NCI-H2196 treated with DMSO at 0.1 percent for 48 hours (cell line): Measurements from ENCODE around the gene IL12RB1.
"Not testable (repeated sequence)": the region's sequence is repeated elsewhere in the genome, so short reads cannot be mapped to it uniquely, and the experiment has no call there.

ENCODE experiments used
- DNase-seq: peaks from one replicate; lab custom pipeline; 2025; ENCODE audit not compliant: unreplicated experiment; lab: John Stamatoyannopoulos, UW

IL12RB1 gene

DNA sequence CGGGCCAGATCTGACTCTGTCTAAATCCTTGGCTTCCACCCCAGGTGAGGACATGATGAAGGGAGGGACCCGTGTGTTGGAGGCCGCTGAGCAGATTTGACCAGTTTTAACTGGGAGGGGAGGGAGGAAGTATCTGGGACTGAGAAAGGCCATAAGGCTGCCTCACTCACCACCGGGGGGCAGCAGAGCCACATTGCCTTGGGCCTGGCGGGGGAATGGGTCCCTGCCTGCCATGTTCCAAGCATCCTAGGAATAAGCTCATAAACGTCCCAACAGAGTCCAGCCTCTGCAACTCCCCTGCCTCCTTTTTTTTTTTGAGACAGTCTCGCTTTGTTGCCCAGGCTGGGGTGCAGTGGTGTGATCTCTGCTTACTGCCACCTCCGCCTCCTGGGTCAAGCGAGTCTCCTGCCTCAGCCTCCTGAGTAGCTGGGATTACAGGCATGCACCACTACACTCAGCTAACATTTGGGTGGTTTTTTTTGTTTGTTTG, 26.3 kb upstream of the IL12RB1 start:
- peak; percentile 72 for DNase-seq

DNA sequence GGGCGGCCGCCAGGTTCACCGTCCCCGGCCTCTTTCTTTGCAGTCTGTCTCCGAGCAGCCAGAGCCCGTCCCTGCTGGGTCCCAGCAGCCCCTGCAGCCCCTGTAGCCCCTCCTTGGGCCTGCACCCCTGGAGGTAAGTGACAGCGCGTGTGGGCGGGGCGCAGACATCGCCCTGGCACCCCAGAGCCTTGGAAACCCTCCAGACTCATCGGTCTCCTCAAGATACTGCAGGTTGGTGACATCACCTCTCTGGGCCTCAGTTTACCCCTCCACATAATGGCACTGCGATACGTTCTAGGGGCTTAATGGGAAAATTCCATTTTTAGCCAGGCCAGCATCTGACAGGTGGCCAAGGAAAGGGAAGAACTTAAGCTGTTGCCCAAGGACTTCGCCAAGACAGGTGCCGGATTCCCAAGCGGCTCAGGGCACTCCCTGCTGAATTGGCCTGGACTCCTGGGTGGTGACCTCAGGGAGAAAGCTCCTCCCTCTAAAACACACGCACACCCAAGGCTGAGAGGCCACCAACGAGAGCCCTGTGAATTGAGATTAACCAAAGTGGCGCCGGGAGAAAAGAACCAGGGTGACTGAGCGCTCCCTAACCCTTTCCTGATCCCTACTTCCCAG, 24.0 kb upstream of the IL12RB1 start:
- DNase-seq: no peak

DNA sequence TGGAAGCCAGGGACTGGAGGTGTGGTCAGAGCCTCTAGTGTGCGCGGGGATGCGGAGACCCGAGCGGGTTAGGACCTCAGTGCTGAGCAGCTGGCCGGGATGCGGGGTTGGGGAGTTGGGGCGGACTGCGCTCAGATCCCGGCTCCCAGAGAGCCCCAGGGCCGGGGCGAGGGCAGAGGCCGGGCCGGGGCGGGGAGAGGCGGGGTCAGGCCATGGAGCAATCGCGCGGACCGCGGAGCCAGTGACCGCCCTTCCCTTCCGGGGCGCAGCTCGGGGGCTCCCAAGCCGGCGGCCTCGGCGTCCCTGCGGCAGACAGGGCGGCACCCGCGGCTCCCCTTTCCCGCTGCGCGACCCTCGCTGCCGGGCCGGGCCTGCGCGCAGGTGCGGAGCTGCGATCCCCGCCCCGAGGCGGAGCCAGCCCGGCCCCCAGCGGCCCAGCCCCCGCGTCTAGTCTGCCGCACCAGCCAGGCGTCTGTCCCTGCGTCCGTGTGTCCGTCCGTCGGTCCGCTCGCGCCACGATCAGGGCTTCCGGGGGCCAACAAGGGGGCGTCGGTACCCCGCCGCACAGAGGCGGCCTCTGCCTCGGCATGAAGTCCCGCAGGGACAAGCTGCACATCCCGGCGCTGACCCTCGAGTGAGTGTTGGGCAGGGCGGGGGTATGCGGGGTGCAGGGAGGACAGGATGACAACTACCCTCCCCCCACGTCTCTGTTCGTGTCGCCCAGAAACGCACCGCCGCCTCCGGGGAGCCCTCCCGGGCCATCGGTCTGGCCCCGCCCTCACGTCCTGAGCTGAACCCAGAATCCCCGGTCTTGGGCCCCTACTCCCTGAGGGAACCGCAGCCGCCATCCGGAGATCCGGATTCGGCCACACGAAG, 23.2 kb upstream of the IL12RB1 start:
- no peak for DNase-seq

DNA sequence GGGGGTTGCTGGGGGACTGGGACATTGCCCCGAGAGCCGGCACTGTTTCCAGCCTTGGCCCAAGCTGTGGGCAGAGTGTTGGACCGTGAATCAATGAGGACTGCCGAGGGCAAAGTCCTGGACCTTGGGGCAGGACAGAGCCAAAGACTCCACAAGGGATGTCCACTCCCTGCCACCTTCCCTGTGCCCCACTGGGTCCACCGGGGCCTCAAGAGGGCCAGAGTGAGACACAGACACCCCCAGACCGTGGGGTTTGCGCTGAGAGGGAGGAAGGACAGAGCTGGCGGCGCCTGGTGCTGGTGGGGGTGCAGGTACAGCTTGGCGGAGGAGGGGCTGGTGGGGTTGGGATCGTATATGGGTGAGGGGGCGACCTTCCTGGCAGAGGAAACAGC, 22.6 kb upstream of the IL12RB1 start:
- DNase-seq: no peak

DNA sequence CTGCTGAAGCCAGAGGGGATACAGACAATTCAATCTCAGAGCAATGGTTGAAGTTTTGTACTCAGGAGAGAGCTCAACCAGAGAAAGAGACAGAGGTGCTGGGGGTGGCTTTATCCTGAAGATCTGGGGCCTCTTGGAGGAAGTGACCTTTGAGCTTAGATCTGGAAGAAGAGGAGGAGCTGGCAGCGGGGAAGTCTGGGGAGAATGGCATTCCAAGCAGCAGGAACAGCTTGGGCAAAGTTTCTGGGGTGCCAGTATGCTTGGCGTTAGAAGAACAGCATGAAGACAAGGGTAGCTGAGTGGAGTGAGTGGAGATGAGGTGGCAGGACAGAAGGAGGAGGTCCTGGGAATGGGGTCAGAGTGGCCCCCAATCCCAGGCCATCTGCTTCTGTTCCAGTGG, 22.2 kb upstream of the IL12RB1 start:
- DNase-seq: no peak

DNA sequence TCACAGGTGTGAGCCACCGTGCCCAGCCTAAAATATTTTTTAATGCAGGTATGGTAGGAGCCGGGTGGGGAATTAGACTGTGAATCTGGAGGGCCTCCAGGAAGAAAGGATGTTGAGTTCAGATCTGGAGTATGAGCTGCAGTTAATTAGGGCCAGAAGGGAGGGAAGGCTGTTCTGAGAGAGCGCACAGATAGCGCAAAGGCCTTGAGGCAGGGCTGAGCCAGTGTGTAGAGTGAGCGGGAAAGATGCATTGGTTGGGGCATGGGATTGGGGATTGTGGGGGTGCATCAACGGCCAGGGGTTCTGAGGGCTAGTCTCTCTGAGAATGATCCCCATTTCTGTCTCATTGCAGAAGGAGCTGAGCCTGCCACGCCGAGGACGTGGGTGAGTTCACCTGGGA, 20.5 kb upstream of the IL12RB1 start:
- no peak for DNase-seq

DNA sequence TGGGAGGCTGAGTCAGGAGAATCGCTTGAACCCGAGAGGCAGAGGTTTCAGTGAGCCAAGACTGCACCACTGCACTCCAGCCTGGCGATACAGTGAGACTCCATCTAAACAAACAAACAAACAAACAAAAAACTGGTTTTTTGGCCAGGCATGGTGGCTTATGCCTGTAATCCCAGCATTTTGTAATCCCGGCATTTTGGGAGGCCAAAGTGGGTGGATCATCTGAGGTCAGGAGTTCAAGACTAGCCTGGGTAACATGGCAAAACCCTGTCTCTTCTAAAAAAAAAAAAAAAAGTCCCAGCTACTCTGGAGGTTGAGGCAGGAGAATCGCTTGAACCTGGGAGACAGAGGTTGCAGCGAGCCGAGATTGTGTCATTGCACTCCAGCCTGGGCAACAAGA, 18.5 kb upstream of the IL12RB1 start:
- DNase-seq: not testable (repeated sequence)

DNA sequence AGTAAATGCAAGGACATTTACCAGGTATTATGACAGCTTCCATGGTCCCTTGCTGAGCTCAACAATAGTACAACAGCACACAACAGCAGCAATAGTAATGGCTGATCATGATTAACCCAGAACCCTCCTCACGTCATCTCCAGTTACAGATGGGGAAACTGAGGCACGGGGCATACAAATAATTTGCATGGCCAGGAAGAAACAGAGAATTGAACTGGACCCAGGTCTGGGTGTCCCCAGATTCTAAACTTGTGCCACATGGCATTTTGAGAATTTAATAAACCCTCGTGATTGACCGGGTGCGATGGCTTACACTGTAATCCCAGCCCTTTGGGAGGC, 18.0 kb upstream of the IL12RB1 start:
- DNase-seq: no peak

DNA sequence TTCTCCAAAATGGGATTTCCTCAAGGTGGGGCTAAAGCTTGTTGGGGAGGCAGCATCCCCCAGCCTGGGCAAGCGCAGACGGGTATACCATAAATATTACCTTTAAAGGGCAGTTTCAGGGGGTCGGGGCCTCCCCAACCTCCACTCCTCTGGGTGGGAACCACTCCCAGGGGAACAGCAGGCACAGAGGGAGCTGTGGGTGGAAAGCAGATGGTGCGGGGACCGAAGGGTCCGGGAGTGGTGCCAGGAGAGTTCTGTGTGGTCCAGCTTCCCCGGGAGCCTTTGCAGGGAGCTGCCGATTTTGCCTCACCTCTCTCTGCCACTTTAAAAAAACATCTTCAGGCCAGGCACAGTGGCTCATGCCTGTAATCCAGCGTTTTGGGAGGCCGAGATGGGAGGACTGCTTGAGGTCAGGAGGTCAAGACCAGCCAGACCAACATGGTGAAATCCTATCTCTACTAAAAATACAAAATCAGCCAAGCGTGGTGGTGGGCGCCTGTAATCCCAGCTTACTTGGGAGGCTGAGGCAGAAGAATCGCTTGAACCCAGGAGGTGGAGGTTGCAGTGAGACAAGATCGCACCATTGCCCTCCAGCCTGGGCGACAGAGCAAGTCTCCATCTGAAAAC, 16.3 kb upstream of the IL12RB1 start:
- DNase-seq: no peak

DNA sequence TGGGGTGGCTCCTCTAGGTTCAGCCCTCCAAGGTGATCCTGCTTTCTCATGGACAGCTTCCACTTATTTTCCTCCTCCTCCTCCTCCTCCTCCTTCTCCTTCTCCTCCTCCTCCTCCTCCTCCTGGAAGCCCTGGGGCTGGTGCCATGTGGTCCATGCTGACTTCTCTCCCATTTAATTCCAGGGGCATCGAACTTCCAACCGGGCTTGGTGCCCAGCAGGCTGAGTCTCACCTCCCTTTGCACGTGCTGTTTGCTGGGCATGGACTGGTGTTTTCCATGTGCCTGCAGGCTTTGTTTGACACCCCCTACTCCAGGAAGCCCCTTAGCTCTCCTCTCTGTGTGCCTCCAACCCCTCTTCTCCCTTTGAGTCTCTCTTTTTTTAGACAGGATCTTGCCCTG, 14.5 kb upstream of the IL12RB1 start:
- DNase-seq: no peak

DNA sequence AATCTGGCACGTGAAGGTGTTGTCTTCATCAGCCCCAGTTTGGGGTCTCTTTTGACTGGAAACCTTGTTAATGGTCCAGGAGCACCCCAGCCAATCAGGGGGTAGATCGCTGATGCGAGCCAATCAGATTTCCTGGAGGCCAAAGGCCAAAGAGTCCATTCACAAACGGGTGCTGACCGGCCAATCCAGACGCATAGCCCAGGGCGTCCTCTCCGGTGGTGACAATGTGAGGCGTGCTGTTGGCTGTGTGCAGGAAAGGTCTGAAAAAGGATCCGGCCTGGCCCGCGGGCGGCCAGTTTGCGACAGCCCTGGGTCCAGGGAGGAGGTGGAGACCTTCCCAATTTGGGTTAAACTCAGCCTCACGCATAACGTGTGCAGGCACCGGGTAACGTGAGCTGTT, 14.0 kb upstream of the IL12RB1 start:
- no peak for DNase-seq

DNA sequence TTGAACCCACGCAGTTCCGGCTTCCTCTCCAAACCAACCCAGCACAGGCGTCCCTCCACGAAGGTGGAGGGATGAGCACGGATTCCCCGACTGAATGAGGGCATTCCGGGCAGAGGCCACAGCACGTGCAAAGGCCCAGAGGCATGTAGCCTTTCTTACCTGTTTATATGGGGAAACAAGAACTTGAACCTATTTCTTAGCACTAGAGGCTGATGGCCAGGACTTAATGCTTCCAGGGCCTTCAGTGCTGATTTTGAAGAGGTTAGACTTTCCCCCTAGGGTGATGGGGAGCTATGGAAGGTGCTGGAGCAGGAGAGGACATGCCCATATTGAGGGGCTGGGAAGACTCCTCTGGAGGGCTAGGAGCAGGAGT, 12.9 kb upstream of the IL12RB1 start:
- DNase-seq: no peak

DNA sequence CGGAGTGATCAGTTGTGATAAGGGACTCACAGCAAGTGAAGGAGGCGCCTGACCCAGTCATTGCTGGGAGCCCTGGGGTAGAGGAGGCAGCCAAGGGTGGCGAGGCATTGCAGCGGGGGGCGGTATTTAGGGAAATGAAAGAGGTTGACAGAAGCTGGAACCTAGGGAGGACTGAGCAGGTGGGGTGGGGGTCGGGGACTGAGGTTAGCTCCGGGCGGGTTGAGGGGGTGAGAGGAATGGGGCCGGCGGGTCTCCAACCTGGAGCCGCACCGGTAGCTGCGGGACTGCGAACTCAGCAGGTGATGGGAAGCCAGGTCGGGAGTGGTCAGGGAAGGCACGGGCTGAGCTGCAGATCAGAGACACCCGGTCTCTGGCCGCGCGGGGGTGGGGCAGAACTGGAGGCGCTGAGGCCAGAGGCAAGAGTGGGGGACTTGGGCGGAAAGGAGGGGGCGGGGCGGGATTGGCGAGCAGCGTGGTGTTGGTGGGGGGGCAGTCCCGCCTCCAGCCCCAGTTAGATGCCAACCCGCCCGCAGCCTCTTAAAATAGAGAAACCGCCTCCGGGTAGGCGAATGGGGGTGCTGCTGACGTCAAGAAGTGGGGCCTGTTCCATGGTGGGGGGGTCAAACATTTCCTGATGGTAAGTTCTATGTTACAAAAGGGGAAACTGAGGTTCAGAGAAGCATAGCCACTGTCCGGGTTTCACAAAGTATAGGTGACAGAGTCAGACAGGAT, 12.3 kb upstream of the IL12RB1 start:
- no peak for DNase-seq

DNA sequence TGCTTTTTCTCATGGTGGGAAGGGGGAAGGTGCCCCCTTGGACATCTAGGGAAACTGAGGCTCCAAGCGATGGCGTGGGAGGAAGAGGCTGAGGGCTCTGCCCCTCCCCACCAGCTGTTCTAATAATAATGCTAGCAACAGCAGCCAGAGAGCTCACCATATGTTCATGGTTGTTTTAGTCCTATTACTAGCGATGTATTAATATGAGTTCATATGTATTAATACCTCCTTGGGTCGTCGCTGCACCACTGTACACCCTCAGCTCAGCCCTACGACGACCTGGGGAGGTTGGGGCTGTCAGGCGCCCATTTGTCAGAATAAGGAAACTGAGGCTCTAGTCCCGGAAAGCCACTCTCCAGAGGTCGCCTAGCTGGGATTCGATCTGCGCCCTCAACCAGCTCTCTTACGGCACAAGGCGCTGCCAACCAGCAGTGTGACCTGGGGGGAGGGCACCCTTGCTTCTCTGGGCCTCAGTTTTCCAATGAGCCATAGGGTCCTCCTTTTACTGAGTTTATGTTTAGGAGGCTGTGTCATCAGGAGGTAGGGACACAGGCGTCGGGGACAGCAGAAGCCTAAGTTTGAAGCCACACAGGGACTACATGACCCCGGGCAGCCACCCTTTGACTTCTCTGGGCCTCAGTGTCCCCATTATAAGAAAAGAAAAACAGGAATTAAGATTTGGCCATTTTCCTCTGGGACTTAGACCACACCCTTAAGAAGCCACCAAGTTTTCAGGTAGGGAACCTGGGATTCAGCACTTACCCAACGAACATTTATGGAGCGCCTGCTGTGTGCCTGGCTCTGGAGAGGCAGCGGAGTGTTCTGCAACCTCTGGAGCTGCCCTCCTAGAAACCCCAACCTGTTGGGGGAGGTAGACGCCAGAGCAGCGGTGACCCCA, 11.5 kb upstream of the IL12RB1 start:
- no peak for DNase-seq

DNA sequence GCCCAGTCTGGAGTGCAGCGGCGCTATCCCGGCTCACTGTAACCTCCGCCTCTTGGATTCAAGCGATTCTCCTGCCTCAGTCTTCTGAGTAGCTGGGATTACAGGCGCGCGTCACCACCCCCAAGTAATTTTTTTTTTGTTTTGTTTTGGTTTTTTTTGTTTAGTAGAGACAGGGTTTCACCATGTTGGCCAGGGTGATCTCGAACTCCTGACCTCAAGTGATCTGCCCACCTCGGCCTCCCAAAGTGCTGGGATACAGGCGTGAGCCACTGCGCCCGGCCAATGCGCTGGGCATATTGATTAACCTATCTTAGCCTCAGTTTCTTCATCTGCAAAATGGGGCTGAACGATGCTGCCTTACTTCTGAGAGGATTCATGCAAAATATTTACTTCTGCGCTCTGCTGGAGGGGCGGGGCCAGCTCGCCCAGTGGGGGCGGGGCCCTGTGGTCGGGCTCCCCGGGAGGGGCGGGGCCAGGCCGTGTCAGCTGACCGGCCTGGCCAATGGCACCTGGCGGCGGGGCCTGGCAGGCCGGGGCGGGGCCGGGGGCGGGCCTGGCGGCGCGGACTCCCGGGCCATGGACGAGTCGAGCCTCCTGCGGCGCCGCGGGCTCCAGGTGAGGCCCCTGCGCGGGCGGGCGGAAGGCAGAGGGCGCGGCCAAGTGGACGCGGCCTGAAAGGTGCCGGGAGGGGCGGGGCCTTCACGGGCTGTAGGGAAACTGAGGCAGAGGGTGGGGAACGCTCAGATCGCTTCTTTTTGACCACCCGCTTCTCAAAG, 10.7 kb upstream of the IL12RB1 start, which contains the start of gene MAST3:
TSS of gene MAST3 (plus strand) at position 562 of the 776 bp plus-strand sequence. CDS start at position 577, 15 bp downstream.
- DNase-seq: peak; percentile 77

DNA sequence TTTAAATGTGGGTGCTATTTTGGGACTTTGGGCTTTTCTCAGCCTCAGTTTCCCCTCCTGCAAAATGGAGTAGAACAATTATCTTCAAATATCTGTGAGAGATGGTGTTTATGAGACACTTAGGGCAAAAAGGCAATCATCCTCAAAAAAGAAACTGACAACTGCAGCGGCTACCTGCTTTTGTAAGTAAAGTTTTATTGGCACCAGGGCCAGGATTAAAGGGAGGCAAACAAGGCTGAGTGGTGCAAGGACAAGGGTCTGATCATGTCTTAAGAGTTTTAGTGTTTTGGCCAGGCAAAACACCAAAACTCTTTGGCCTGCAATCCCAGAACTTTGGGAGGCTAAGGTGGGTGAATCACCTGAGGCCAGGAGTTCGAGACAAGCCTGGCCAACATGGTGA, 9.5 kb upstream of the IL12RB1 start:
- DNase-seq: no peak

DNA sequence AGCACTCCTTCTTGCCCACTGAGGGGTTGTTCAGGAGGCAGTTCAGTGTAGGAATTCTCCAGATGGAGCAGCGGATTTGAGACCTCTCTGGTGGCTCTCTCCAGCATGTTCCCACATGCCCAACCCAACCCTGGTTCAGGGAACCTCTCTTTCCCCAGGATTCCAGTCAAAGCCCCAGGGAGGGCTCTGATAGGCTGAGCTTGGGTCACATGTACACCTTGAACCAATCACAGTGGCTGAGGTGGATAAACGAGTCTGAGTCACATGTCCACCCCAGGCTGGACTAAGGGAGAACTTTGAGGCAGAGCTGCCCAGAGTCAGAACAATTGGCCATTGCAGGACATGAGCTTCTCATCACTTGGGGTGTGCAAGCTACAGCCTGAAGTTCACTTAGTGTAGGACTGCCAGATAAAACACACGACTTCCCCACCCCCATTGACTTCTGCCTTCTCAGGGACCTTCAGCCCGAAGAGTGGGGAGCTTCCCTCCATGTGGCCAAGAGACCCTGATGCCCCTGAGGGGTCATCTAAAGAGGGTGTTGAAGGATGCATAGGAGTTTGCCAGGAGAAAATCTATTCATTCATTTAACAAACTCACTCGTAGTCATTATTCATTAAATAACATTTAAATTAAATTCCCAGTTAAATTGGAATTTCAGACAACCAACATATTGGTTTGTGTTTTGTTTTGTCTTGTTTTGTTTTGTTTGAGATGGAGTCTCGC, 6.9 kb upstream of the IL12RB1 start:
- no peak for DNase-seq

DNA sequence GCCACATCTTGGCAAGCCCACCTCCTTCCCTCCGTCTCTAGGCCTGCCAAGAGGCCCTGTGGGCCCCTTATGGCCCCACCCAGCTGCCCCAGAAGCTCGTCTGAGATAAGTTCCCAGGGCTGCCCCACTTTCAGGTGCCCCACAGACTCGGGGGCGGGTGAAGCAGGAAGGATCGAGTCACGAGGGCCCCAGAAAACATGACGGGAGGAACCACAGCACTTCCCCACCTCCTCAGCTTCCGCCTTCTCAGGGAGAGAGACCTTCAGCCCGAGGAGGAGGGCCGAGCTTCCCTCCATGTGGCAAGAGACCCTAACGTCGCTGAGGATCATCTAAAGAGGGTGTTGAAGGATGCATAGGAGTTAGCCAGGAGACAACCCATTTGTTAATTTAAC, 4.5 kb upstream of the IL12RB1 start:
- DNase-seq: no peak
